ENCODE data around the gene TLX3.
"Not testable (repeated sequence)": the region's sequence is repeated elsewhere in the genome, so short reads cannot be mapped to it uniquely, and the experiment has no call there.

Gene TLX3

GRCh38 chr5:171308453-171309275 lies at the start of gene TLX3:
Gene TLX3 (plus strand): TSS chr5:171309248. CDS start chr5:171309366, 118 bp downstream.
- DNase-seq (ENCODE audit: extremely low read depth in 1 of 2, low read depth in 1 of 2) = no peak

- no peak for DNase-seq (ENCODE audit: extremely low read depth in 1 of 2, low read depth in 1 of 2)
Observed at GRCh38 chr5:171261361-171261760, 47.7 kb upstream of the TLX3 start.

GRCh38 chr5:171261904-171262303 lies 47.1 kb upstream of the TLX3 start:
- no peak for DNase-seq (ENCODE audit: extremely low read depth in 1 of 2, low read depth in 1 of 2)

GRCh38 chr5:171263181-171263580 lies 45.9 kb upstream of the TLX3 start:
- DNase-seq (ENCODE audit: extremely low read depth in 1 of 2, low read depth in 1 of 2) = no peak

DNA sequence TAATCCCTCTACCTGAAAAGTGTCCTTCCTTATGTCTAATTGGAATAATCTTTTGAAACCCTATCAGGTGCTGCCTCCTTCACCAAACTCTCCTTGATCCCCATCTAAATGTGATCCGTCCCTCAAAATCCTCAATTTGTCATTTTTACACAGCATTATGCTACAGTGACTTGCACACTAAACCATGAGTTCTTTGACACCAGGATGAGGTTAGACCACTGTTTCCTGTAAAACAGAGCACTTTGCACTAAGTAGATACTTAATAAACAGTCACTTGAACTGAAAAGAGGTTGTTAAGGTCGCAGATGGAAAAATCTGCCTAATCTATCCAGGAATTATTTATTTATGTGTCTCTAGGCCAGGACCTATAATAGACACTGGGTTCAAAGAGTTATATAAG lies 44.2 kb upstream of the TLX3 start:
- no peak for DNase-seq (ENCODE audit: extremely low read depth in 1 of 2, low read depth in 1 of 2)

- no peak for DNase-seq (ENCODE audit: extremely low read depth in 1 of 2, low read depth in 1 of 2)
Observed at GRCh38 chr5:171268700-171269620, 40.1 kb upstream of the TLX3 start.

DNA sequence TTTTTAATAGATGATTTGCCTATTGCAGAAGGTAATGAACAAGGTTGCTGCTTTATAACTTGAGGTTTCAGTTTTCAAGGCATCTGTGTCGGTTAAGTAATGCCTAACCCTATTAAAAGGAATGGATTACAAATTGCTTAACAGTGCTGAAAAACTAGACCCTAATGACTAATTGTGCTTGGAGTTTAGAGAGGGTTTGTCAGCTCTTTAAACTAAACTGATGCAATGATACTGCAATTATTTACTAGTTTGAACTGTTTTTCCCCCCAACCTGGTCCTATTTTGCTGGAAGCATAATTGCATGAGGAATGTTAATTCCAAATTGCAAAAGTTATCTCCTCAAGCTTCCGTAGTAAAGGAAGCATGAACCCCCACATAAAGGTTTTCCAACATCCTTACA lies 39.3 kb upstream of the TLX3 start:
- DNase-seq (ENCODE audit: extremely low read depth in 1 of 2, low read depth in 1 of 2) = no peak

- no peak for DNase-seq (ENCODE audit: extremely low read depth in 1 of 2, low read depth in 1 of 2)
Observed at GRCh38 chr5:171270136-171270535, 38.9 kb upstream of the TLX3 start.

GRCh38 chr5:171271798-171272197 lies 37.2 kb upstream of the TLX3 start:
- DNase-seq (ENCODE audit: extremely low read depth in 1 of 2, low read depth in 1 of 2) = no peak

DNA sequence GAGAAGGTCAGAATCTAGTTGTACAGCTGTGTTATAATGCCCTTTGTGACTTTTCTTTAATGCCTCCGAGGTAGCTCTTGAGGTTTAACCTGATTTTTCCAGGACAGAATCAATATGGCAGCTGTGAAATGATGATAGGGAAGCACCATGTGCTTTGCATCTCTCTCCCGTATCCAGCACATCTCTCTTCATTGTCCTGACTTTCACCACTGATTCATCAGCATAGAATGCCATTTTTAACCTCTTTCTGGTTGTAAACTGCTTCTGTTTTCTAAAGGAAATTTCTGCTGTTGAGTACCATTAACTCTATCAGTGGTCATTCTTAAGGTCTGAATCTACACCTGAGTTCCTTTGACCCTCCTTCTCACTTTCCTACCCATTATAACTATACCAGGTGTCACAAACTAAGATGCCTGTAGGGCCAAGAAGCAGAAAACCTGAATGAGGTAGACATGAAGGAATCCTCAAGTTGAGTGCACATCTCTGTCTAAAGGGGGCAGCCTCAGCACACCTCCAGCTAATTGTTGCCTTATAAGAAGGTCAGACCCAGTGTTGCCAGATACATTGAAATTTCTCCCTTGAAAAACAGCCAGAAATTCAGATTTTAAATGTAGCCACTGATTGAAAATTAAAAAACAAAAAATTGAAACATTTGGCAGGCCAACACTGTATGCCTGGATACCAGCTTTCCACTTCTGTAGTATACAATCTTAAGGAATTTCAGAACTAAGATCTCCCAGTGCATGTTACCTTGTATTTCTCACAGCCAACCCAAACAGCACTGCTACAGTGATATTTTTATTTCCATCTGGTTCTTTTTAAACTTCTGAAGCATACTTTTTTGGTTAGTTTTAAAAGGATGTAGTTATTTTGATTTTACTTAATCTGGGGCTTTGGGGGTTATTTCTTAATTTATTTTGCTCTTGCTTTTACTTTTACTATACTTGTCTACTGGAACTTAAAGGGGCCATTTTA lies 35.8 kb upstream of the TLX3 start:
- no peak for DNase-seq (ENCODE audit: extremely low read depth in 1 of 2, low read depth in 1 of 2)

GRCh38 chr5:171275841-171276544 lies 33.1 kb upstream of the TLX3 start:
- no peak for DNase-seq (ENCODE audit: extremely low read depth in 1 of 2, low read depth in 1 of 2)

- no peak for DNase-seq (ENCODE audit: extremely low read depth in 1 of 2, low read depth in 1 of 2)
Observed at GRCh38 chr5:171283753-171284152, 25.3 kb upstream of the TLX3 start.

- DNase-seq (ENCODE audit: extremely low read depth in 1 of 2, low read depth in 1 of 2) = no peak
Observed at GRCh38 chr5:171285465-171285864, 23.6 kb upstream of the TLX3 start.

DNA sequence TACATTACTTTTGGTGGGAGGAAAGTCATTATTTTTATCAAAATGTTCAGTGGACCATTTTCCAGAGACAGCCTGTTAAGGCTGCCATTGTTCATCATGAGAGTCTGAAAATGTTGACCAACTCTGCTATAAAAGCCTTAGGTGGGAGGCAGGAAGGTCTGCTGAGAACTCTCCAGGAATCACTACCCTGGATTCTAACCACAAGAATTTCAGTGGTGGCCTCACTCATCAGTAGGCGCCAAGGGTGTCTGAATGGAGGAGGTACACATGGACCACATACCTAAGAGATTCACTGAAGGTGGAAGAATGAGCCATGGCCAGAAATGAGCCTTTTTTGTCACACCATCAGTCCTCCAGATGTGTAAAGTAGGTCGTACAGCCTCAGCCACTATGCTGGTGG lies 21.0 kb upstream of the TLX3 start:
- DNase-seq (ENCODE audit: extremely low read depth in 1 of 2, low read depth in 1 of 2) = no peak

GRCh38 chr5:171291371-171291770 lies 17.7 kb upstream of the TLX3 start:
- no peak for DNase-seq (ENCODE audit: extremely low read depth in 1 of 2, low read depth in 1 of 2)

GRCh38 chr5:171295299-171295698 lies 13.7 kb upstream of the TLX3 start:
- DNase-seq (ENCODE audit: extremely low read depth in 1 of 2, low read depth in 1 of 2) = no peak

DNA sequence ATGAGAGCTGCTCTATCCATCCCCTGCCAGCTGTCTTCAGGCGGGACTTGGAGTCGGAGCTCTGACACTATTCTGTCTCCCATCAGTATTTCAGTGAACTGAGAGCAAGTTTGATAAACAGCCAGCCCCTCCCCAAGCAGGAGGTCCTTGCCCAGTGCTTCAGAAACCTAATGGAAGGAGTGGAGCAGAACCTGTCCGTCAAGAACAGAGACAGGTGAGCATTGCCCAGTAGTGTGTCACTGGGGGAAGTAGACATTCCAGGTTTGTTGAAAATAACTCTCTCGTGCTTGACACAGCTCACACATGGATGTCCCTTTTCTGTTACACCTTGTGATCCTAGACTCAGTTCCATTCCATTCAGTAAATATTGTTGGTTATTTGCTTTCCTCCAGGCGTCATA lies 13.2 kb upstream of the TLX3 start:
- DNase-seq (ENCODE audit: extremely low read depth in 1 of 2, low read depth in 1 of 2) = no peak

DNA sequence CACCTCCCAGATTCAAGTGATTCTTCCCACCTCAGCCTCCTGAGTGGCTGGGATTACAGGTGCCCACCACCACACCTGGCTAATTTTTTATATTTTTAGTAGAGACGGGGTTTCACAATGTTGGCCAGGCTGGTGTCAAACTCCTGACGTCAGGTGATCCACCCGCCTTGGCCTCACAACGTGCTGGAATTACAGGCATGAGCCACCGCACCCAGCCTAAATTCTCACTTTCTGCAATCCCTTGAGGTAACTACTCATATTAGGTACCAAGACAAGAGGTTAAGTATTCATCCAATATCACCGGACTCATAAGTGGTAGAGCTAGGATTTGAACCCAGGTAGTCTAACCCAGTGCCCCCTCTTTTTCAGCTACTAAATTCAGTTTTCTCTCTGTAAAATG lies 11.1 kb upstream of the TLX3 start:
- not testable (repeated sequence) for DNase-seq (ENCODE audit: extremely low read depth in 1 of 2, low read depth in 1 of 2)

DNA sequence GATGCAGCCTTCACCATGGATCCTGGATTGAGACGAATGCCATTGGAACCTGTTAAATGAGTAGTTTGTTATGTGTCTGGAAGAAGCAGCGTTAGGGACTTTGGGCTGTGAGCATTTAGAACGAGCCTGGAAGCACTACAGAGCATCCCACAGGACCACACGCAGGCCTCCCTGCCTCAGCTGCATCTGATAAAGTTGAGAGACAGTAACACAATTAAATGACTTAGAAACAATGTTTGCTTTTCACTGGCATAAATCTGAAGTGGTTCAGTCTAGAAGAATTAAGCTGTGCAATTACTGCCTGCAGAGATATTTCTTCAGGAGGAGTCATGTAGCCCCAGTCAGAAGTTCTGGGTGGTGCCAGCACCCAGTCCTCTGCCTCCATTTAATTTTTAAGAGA lies 9.8 kb upstream of the TLX3 start:
- DNase-seq (ENCODE audit: extremely low read depth in 1 of 2, low read depth in 1 of 2) = no peak

- no peak for DNase-seq (ENCODE audit: extremely low read depth in 1 of 2, low read depth in 1 of 2)
Observed at GRCh38 chr5:171299851-171300250, 9.2 kb upstream of the TLX3 start.
